Hepatocyte (in vitro differentiated cells): ENCODE data around the gene PLEKHG5. TPM values are rescaled to one million over a fixed set of nuclear protein-coding genes. Genes with fewer than 3 reads are reported as not detected.

ENCODE experiments used
- DNase-seq: peaks from one replicate; pipeline ENCODE4 v3.0.0-alpha.2; 2016; ENCODE audit warnings: low spot score
- H2AFZ ChIP-seq: fragments of 200-600 bp; sonication (generic); 2 replicates; pipeline ENCODE4 v1.6.0; 2016; ENCODE audit warnings: antibody characterized with exemption, mild to moderate bottlenecking
- H3K27ac ChIP-seq: fragments of 200-600 bp; sonication (generic); 2 replicates; pipeline ENCODE4 v1.5.1; 2016; ENCODE audit warnings: mild to moderate bottlenecking
- H3K27me3 ChIP-seq: fragments of 200-600 bp; sonication (generic); 2 replicates; pipeline ENCODE4 v1.6.1; 2016
- H3K36me3 ChIP-seq: fragments of 200-600 bp; sonication (generic); replicated peaks from 2 replicates; pipeline ENCODE4 v1.5.1; 2016; ENCODE audit warnings: low read depth; ENCODE audit not compliant: insufficient read depth
- H3K4me1 ChIP-seq: fragments of 200-600 bp; sonication (generic); 2 replicates; pipeline ENCODE4 v1.5.1; 2016; ENCODE audit warnings: mild to moderate bottlenecking, moderate library complexity; ENCODE audit not compliant: insufficient read depth
- H3K4me2 ChIP-seq: fragments of 200-600 bp; sonication (generic); 2 replicates; pipeline ENCODE4 v1.6.0; 2016
- H3K4me3 ChIP-seq: fragments of 200-600 bp; sonication (generic); 2 replicates; pipeline ENCODE4 v1.5.1; 2016; ENCODE audit warnings: mild to moderate bottlenecking
- H3K79me2 ChIP-seq: fragments of 200-600 bp; sonication (generic); 2 replicates; pipeline ENCODE4 v1.6.0; 2017; ENCODE audit warnings: mild to moderate bottlenecking
- H3K9me2 ChIP-seq: fragments of 200-600 bp; sonication (generic); replicated peaks from 2 replicates; pipeline ENCODE4 v1.6.0; 2017; ENCODE audit warnings: mild to moderate bottlenecking; ENCODE audit not compliant: insufficient read depth
- H3K9me3 ChIP-seq: fragments of 200-600 bp; sonication (generic); 2 replicates; pipeline ENCODE4 v1.5.1; 2016; ENCODE audit warnings: low read depth, mild to moderate bottlenecking
- H4K20me1 ChIP-seq: fragments of 200-600 bp; sonication (generic); 2 replicates; pipeline ENCODE4 v1.6.0; 2016; ENCODE audit warnings: mild to moderate bottlenecking; ENCODE audit not compliant: insufficient read depth, poor library complexity, severe bottlenecking
- EZH2 ChIP-seq: fragments of 200-600 bp; sonication (generic); IDR thresholded peaks from 2 replicates; pipeline ENCODE4 v1.6.1; 2016; ENCODE audit warnings: antibody characterized with exemption, mild to moderate bottlenecking, borderline replicate concordance
- EZH2phosphoT487 ChIP-seq: fragments of 200-600 bp; sonication (generic); IDR thresholded peaks from one replicate; pipeline ENCODE4 v1.6.1; 2018; ENCODE audit warnings: antibody characterized with exemption, mild to moderate bottlenecking, low read depth, moderate library complexity; ENCODE audit not compliant: unreplicated experiment, severe bottlenecking
- WGBS: methylation state at CpG from one replicate; pipeline ENCODE4 v1.1.6; 2016; ENCODE audit warnings: low lambda C conversion rate; ENCODE audit errors: missing lambda C conversion rate; 5-methylcytosine and 5-hydroxymethylcytosine counted together
- polyA plus RNA-seq: library from polyadenylated mRNA; unstranded; fragments of >200 nt; fragmentation: Nextera tagmentation; extraction: Ambion mirVana; gene quantifications from 2 replicates; pipeline ENCODE4 v1.2.1, GENCODE V29; 2016
- total RNA-seq: library from RNA; depleted of rRNA; stranded (reverse); fragments of >200 nt; gene quantifications from 2 replicates; pipeline ENCODE4 v1.2.3, GENCODE V29; 2014
- TF ChIP-seq, protein P1 (sequence below): fragments of 200-600 bp; sonication (generic); IDR thresholded peaks from 2 replicates; pipeline ENCODE4 v1.5.1; 2016; ENCODE audit warnings: antibody characterized with exemption, mild to moderate bottlenecking; ENCODE audit not compliant: poor library complexity

The PLEKHG5 gene
- total and polyA plus RNA-seq, 2 experiments from 2014 or later: 11.5 to 13.3 TPM

DNA sequence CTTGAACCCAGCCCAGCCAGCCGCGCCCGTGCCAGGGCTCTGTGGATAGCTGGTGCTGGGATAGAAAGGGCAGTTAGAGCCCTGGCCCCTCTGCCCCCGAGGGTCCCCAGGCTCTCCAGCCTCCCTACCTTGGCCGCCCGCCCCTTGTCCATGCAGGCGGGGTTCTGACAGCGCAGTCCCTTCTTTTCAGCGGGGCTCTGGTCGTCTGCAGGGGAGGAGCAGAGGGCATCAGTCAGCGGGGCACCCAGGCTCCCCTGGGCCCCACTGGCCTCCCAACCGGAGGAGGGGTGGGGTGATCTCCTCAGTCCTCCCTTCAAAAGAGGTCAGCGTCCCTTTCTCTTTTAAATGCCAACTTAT, 4.9 kb upstream of the PLEKHG5 start:
- no peaks in the 10 kb centered on the region for H3K9me3 ChIP-seq
- TF ChIP-seq, protein P1, sequence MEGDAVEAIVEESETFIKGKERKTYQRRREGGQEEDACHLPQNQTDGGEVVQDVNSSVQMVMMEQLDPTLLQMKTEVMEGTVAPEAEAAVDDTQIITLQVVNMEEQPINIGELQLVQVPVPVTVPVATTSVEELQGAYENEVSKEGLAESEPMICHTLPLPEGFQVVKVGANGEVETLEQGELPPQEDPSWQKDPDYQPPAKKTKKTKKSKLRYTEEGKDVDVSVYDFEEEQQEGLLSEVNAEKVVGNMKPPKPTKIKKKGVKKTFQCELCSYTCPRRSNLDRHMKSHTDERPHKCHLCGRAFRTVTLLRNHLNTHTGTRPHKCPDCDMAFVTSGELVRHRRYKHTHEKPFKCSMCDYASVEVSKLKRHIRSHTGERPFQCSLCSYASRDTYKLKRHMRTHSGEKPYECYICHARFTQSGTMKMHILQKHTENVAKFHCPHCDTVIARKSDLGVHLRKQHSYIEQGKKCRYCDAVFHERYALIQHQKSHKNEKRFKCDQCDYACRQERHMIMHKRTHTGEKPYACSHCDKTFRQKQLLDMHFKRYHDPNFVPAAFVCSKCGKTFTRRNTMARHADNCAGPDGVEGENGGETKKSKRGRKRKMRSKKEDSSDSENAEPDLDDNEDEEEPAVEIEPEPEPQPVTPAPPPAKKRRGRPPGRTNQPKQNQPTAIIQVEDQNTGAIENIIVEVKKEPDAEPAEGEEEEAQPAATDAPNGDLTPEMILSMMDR: no peak
- TF ChIP-seq EZH2 (no peak), EZH2phosphoT487 (no peak)
- no peak for DNase-seq
- H4K20me1 ChIP-seq: no peaks in the 10 kb centered on the region
- no peaks in the 10 kb centered on the region for H3K36me3 ChIP-seq
- 23% methylated on average over 12 of the region's 13 CpGs for WGBS
- peak overlapping the region; percentile 55 for H3K4me3 ChIP-seq
- H2AFZ ChIP-seq: no peak overlapping the region
- H3K9me2 ChIP-seq: no peaks in the 10 kb centered on the region
- H3K4me2 ChIP-seq: peak overlapping the region; percentile 98
- H3K79me2 ChIP-seq: no peaks in the 10 kb centered on the region
- H3K27me3 ChIP-seq: no peaks in the 10 kb centered on the region
- H3K27ac ChIP-seq: no peak overlapping the region
- H3K4me1 ChIP-seq: peaks cover 22% of the 10 kb centered on the region

DNA sequence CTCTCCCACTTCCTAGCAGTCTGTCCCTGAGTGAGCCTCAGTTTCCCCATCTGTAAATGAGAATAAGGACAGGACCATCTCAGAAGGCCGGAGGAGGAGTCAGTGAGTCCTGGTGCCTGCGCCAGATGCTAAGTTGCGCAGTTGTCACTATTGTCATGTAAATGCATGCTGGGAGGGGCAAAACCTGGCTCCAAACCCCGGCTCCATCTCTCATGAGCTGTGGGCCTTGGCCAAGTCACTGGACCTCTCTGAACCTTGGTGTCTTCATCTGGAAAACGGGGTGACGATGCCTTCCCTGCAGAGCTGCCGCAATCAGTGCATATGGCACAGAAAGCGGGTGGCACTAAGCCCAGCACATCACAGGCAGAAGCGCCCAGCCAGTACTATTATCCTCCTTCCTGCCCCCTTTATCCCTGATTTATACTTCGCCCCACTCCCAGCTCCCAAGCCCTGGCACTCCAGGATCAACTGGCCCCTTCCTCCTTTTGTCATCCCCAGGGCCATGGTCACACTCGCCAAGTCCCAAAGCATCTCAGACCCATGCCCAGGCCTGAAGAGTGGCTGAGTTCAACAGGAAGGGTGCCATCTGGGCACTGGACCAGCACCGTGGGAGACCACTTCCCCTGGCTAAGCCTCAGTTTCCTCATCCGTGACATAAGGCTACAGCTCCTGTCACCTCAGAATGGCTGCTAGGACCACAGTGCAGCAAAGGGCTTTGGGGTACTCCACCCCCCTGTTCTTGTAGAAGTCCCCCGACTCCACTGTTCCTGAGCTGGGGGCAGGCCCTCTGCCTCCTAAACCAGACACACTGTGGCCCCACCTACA, 4.3 kb upstream of the PLEKHG5 start:
- Histone ChIP-seq H3K36me3 (no peaks in the 10 kb centered on the region), H3K27me3 (no peaks in the 10 kb centered on the region), H2AFZ (no peak overlapping the region), H4K20me1 (no peaks in the 10 kb centered on the region), H3K9me3 (no peaks in the 10 kb centered on the region), H3K4me2 (peak overlapping the region; percentile 98), H3K4me3 (no peak overlapping the region), H3K4me1 (peaks cover 23% of the 10 kb centered on the region), H3K79me2 (no peaks in the 10 kb centered on the region), H3K9me2 (no peaks in the 10 kb centered on the region), H3K27ac (no peak overlapping the region)
- TF ChIP-seq EZH2 (no peak), EZH2phosphoT487 (no peak)
- TF ChIP-seq, protein P1: no peak
- 89% methylated on average over 14 of the region's 14 CpGs for WGBS
- no peak for DNase-seq

DNA sequence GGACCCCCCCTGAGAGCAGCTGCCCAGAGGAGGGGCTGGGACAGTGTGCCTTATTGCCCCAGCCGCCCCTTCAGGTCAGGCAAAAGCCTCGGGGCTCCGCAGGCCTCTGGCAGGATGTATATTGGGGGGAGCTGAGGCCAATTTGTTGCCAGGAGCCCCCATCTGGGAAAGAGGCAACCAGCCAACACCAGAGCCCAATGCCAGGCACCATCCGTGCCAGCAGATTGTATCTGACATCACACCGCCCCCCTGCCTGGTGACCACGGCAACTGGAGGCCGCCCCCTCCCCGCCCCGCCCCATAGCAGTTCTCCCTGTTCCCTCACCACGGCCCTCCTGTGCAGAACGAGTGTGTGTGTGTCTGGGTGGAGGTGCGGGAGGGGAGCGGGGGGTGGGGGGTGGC, 3.6 kb upstream of the PLEKHG5 start:
- Histone ChIP-seq H3K4me1 (peaks cover 23% of the 10 kb centered on the region), H3K9me3 (no peaks in the 10 kb centered on the region), H3K9me2 (no peaks in the 10 kb centered on the region), H3K4me2 (no peak overlapping the region), H3K4me3 (no peak overlapping the region), H3K27ac (no peak overlapping the region), H2AFZ (no peak overlapping the region), H3K36me3 (no peaks in the 10 kb centered on the region), H4K20me1 (no peaks in the 10 kb centered on the region), H3K27me3 (no peaks in the 10 kb centered on the region), H3K79me2 (peaks cover 3% of the 10 kb centered on the region)
- DNase-seq: no peak
- TF ChIP-seq EZH2 (no peak), EZH2phosphoT487 (no peak)
- TF ChIP-seq, protein P1: no peak
- WGBS: 71% methylated on average over 9 of the region's 13 CpGs
